Omental fat pad (tissue), 4 donors: ENCODE results near the gene NHERF1. TPM values are rescaled to one million over a fixed set of nuclear protein-coding genes. Genes with fewer than 3 reads are reported as not detected.

Experiments
- ATAC-seq: fragments of 150-250 bp; one replicate; pipeline ENCODE4 v1.9.1; 2016; ENCODE audit warnings: mild to moderate bottlenecking, moderate library complexity; ENCODE audit not compliant: low FRiP score
- DNase-seq: peaks from one replicate; pipeline ENCODE4 v3.0.0-alpha.2; 2019; ENCODE audit warnings: low spot score
- total RNA-seq, 4 donors: library from RNA; depleted of rRNA; stranded (reverse); fragments of >200 nt; gene quantifications; one replicate each; pipeline ENCODE4 v1.1.0, GENCODE V29; 2016
- TF ChIP-seq, protein P1 (sequence below), 3 donors: fragments of 450-650 bp; IDR thresholded peaks; one replicate each; pipeline ENCODE4 v1.5.1; 2016 to 2017; ENCODE audit warnings: antibody characterized with exemption in 3 of 3, mild to moderate bottlenecking in 3 of 3, moderate library complexity in 2 of 3

Gene NHERF1
- total RNA-seq, 4 donors from 2014 or later, result 18.0 to 51.7 (median 21.8) TPM

DNA sequence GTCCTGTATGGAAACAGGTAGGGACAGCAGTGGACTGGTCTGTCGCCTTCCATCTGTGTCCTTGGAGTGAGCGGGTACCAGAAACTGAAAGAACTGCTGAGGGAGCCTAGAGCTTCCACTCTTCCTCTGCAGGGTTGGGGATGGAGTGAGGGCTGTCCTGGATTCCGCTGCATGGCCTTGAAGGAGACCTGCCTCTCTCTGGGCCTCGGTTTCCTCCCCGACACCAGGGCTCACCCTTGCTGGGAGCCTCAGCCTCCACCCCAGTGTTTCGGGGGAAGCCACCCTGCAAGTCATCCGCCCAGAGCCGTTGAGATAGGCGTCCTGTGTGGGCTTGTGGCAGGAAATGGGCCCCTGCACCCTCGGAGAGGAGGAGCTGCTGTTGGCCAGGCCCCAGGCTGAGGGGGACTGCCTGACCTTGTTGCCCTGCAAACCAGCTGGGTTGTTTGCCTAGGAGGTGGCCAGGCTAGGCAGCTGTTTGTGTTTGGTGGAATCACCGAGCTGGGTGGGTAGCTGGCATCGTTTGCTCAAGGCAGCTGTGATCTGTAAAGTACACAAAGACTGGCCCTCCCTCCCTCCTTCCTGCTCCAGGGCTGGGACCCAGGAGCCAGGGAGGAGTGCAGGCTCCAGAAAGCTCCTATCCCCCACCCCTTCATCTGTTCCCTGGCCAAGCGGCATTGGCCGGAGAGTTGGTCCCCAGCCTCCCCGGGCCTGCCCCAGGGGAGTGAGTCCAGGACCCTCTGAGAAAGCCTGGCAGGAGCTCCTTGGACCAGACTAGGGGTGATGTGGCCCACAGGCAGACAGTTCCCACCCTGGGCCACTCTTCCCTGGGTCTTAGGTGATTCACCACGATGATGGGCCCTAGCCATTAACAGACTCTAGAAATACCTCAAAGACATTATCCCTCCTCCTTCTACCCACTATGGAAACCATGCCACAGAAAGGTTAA is 10.1 kb upstream of the NHERF1 start:
- no peak for DNase-seq
- TF ChIP-seq, protein P1, sequence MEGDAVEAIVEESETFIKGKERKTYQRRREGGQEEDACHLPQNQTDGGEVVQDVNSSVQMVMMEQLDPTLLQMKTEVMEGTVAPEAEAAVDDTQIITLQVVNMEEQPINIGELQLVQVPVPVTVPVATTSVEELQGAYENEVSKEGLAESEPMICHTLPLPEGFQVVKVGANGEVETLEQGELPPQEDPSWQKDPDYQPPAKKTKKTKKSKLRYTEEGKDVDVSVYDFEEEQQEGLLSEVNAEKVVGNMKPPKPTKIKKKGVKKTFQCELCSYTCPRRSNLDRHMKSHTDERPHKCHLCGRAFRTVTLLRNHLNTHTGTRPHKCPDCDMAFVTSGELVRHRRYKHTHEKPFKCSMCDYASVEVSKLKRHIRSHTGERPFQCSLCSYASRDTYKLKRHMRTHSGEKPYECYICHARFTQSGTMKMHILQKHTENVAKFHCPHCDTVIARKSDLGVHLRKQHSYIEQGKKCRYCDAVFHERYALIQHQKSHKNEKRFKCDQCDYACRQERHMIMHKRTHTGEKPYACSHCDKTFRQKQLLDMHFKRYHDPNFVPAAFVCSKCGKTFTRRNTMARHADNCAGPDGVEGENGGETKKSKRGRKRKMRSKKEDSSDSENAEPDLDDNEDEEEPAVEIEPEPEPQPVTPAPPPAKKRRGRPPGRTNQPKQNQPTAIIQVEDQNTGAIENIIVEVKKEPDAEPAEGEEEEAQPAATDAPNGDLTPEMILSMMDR (IDR thresholded peaks at IDR 0.05), result no peak
- ATAC-seq, result no peak

DNA sequence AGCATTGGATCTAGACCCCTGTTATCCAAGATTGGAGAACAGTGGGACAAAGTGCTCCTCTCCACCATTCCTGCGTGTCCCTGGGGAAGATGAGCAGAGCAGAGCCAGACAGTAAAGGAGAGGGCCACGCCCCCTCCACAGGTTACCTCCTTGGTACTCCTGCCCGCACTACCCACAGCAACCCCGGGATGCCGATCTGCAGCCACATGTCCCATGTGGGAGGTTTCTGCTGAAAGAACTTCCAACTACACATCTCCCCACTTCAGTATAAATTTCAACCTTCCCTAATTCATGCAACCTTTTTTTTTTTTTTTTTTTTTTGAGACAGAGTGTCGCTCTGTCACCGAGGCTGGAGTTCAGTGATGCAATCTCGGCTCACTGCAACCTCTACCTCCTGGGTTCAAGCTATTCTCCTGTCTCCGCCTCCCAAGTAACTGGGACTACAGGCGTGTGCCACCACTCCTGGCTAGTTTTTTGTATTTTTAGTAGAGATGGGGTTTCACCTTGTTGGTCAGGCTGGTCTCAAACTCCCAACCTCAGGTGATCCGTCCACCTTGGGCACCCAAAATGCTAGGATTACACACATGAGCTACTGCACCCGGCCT is 9.1 kb upstream of the NHERF1 start:
- DNase-seq, result no peak
- TF ChIP-seq, protein P1 (IDR thresholded peaks at IDR 0.05), result no peak
- ATAC-seq, result no peak

DNA sequence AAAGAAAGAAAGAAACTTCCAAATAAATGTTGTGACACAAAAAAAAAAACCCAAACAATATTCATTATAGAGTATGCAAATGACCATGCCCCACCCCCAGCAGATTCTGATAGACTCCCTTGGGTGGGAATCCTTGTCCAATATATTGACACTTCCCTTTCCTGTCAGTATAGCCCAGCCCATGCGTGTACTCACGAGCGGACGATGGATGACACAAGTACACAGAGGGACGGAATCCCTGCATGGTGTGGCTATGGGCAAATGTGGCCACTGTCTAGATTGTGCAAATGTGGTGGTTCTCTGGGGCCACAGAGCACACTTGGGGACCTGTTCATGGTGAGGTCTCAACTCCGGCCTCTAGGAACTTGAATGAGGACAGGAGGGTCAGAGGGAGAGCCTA is 8.3 kb upstream of the NHERF1 start:
- DNase-seq (no peak), ATAC-seq (no peak)
- TF ChIP-seq, protein P1 (IDR thresholded peaks at IDR 0.05), result no peak

DNA sequence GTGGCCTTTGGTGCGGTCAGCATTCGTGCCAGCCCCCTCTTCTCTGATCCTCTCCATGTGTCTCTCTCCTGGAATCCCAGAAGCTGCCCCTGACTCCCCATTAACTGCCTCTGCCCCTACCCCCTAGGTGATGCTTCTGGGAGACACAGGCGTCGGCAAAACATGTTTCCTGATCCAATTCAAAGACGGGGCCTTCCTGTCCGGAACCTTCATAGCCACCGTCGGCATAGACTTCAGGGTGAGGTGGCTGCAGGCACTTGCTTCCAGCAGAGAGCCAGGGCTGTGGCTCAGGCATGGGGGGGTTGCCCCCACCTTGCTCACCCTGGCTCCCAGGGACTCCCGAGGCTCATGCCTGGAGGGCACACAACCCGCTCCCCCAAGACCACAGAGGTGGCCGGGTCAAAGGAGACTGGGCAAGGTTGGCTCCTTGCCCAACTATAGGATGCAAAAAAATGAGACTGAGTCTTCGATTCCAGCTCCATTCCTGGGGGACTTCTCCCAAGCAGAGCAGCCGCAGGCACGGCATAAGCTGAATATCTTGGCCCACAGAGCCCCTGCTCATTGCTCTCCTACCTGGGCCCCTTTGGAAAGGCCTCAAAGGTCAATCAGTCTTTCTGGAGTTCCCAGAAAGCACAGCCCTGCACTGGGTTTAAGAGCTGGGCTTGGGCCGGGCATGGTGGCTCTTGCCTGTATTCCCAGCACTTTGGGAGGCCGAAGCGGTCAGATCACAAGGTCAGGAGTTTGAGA is 7.6 kb upstream of the NHERF1 start:
- ATAC-seq, result no peak
- no peak for DNase-seq
- TF ChIP-seq, protein P1 (IDR thresholded peaks at IDR 0.05), result no peak

DNA sequence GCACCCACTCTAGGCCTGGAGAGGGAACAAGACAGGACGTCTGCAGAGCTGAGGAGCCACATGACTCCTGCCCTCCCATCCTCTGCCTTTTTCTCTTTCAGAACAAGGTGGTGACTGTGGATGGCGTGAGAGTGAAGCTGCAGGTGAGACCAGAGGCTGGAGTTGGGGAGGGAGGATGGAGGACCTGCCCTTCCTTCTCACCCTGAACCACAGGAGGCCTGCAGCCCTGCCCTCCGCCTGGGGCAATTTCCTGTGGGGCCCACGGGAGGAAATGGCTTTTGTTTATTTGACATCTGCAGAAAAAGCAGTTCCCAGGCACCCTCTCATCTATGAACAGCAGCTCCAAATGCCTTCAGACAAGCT is 6.3 kb upstream of the NHERF1 start:
- no peak for DNase-seq
- no peak for ATAC-seq
- TF ChIP-seq, protein P1 (IDR thresholded peaks at IDR 0.05), result no peak

DNA sequence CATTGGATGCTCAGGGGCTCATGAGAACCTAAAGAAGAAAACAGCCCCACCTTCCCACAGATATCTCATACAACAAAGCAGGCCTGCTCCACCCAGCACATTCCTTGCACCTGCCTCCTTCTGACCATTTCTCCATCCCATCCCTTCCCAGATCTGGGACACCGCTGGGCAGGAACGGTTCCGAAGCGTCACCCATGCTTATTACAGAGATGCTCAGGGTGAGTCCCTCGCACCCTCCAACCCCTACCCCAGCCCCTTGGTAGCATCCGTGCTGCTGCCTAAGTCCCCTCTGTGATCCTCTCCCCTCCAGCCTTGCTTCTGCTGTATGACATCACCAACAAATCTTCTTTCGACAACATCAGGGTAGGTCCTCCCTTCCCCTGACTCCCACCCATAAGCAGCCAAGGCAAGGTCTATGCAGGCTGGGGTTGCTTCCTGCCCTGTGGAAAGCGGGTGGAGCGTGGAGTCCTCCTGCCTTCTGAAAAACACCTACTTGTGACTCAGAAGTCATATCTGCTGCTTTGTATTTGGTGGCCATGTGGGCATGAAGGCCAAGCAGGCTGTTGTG is 5.4 kb upstream of the NHERF1 start:
- TF ChIP-seq, protein P1 (IDR thresholded peaks at IDR 0.05), result no peak
- no peak for ATAC-seq
- no peak for DNase-seq
